Omental fat pad (tissue), 4 donors: ENCODE measurements around the gene NPIPA5. TPM values are rescaled to one million over a fixed set of nuclear protein-coding genes. Genes with fewer than 3 reads are reported as not detected.
"Not testable (repeated sequence)": the region's sequence is repeated elsewhere in the genome, so short reads cannot be mapped to it uniquely, and the experiment has no call there.

Experiments
- ATAC-seq: fragments of 150-250 bp; one replicate; pipeline ENCODE4 v1.9.1; 2016; ENCODE audit warnings: mild to moderate bottlenecking, moderate library complexity; ENCODE audit not compliant: low FRiP score
- DNase-seq: peaks from one replicate; pipeline ENCODE4 v3.0.0-alpha.2; 2019; ENCODE audit warnings: low spot score
- CTCF ChIP-seq, 3 donors: fragments of 450-650 bp; IDR thresholded peaks; one replicate each; pipeline ENCODE4 v1.5.1; 2016 to 2017; ENCODE audit warnings: antibody characterized with exemption in 3 of 3, mild to moderate bottlenecking in 3 of 3, moderate library complexity in 2 of 3
- total RNA-seq, 4 donors: library from RNA; depleted of rRNA; stranded (reverse); fragments of >200 nt; gene quantifications; one replicate each; pipeline ENCODE4 v1.1.0, GENCODE V29; 2016

Gene NPIPA5
- total RNA-seq, 4 donors from 2014 or later: 1.2 to 22.5 (median 9.4) TPM

- no peak for ATAC-seq
- DNase-seq: no peak
- TF ChIP-seq CTCF (IDR thresholded peaks at IDR 0.05): no peak
These were observed 37.5 kb upstream of the NPIPA5 start for GRCh38 chr16:15415511-15415985.

- not testable (repeated sequence) for ATAC-seq, DNase-seq
These were observed 31.4 kb upstream of the NPIPA5 start for GRCh38 chr16:15409476-15409875.

GRCh38 chr16:15407756-15408155 is 29.7 kb upstream of the NPIPA5 start:
- ATAC-seq, DNase-seq: not testable (repeated sequence)

- ATAC-seq (no peak), DNase-seq (no peak)
- TF ChIP-seq CTCF (IDR thresholded peaks at IDR 0.05): no peak
These were observed 26.7 kb upstream of the NPIPA5 start for GRCh38 chr16:15404792-15405191.

GRCh38 chr16:15404091-15404490 is 26.0 kb upstream of the NPIPA5 start:
- not testable (repeated sequence) for DNase-seq, ATAC-seq

- no peak for TF ChIP-seq CTCF (IDR thresholded peaks at IDR 0.05)
- DNase-seq (no peak), ATAC-seq (no peak)
These were observed 25.4 kb upstream of the NPIPA5 start for GRCh38 chr16:15403392-15403995.

- no peak for ATAC-seq
- TF ChIP-seq CTCF (IDR thresholded peaks at IDR 0.05): no peak
These were observed 23.9 kb upstream of the NPIPA5 start for GRCh38 chr16:15401972-15402371.

GRCh38 chr16:15400314-15400713 is 22.2 kb upstream of the NPIPA5 start:
- DNase-seq: not testable (repeated sequence)

More at GRCh38 chr16:15401972-15402371, 23.9 kb upstream of the NPIPA5 start:
- no peak for DNase-seq

GRCh38 chr16:15399317-15399716 is 21.2 kb upstream of the NPIPA5 start:
- no peak for TF ChIP-seq CTCF (IDR thresholded peaks at IDR 0.05)
- ATAC-seq (no peak), DNase-seq (no peak)

More at GRCh38 chr16:15400314-15400713, 22.2 kb upstream of the NPIPA5 start:
- not testable (repeated sequence) for ATAC-seq
